ENCODE results near the gene THPO. TPM values are rescaled to one million over a fixed set of nuclear protein-coding genes. Genes with fewer than 3 reads are reported as not detected.

The THPO gene
- total and polyA plus RNA-seq, 2 donors (not counting 1 experiment from before 2014, with no cell fraction given) = not detected

- Mint-ChIP-seq H3K4me1 (no peaks in the 10 kb centered on the region), H3K4me3 (no peak overlapping the region), H3K9me3 (ENCODE audit: insufficient read depth) (no peaks in the 10 kb centered on the region), H3K27me3 (peaks cover 16% of the 10 kb centered on the region), H3K27ac (no peak overlapping the region)
- DNase-seq (no peak), ATAC-seq (ENCODE audit: low read depth) (no peak)
- POLR2A ChIA-PET = no interaction called here
- CTCF ChIA-PET = interaction anchor here (1.1 kb wide), 1 partner anchor 90 kb away, joined by 4 read pairs; no protein-coding TSS in a partner anchor
- Histone ChIP-seq H2AFZ (ENCODE audit: insufficient read depth, low read depth, low read length, poor library complexity, severe bottlenecking) (no peak overlapping the region), H4K20me1 (ENCODE audit: control insufficient read depth, insufficient read depth, low read length, poor library complexity, severe bottlenecking) (no peaks in the 10 kb centered on the region), H3K9me3 (ENCODE audit: control extremely low read depth in 1 of 3, control insufficient read depth in 2 of 3, insufficient read depth in 1 of 3, low read length in 2 of 3) (no peaks in the 10 kb centered on the region), H3K27me3 (replicated peaks in 1 of 4; ENCODE audit: control extremely low read depth in 1 of 4, control insufficient read depth in 3 of 4, insufficient read depth in 4 of 4, low read length in 3 of 4) (peaks cover 0 to 3% (median 0%) of the 10 kb centered on the region in 4 experiments), H3K9ac (ENCODE audit: low read length) (no peak overlapping the region), H3K4me1 (ENCODE audit: control insufficient read depth in 2 of 2, insufficient read depth in 2 of 2, low read length in 2 of 2) (no peaks in the 10 kb centered on the region), H3K4me3 (ENCODE audit: control extremely low read depth in 1 of 5, extremely low read depth in 1 of 5, insufficient read depth in 1 of 5, low read depth in 2 of 5, low read length in 4 of 5) (no peak overlapping the region), H3K79me2 (ENCODE audit: control insufficient read depth, insufficient read depth, low read length) (no peaks in the 10 kb centered on the region), H3K4me2 (replicated peaks; ENCODE audit: low read depth, low read length, poor library complexity, severe bottlenecking) (no peak overlapping the region), H3K27ac (ENCODE audit: low read length in 2 of 2) (no peak overlapping the region), H3K36me3 (replicated peaks in 1 of 2; ENCODE audit: control extremely low read depth in 1 of 2, control insufficient read depth in 1 of 2, extremely low read depth in 1 of 2, insufficient read depth in 2 of 2, low read length in 1 of 2) (no peaks in the 10 kb centered on the region)
- 100% methylated on average over 3 of the region's 3 CpGs for WGBS (ENCODE audit: insufficient coverage)
- intact Hi-C loops (cut with micrococcal nuclease) = no loop called here
- no peak for TF ChIP-seq CTCF (IDR thresholded peaks at IDR 0.05)
- no peak for TF ChIP-seq EZH2 (IDR thresholded peaks at IDR 0.05; ENCODE audit: borderline replicate concordance, insufficient read depth, low read depth, low read length, poor library complexity, severe bottlenecking)
Measured at GRCh38 chr3:184423561-184423960, 45.6 kb upstream of the THPO start.

DNA sequence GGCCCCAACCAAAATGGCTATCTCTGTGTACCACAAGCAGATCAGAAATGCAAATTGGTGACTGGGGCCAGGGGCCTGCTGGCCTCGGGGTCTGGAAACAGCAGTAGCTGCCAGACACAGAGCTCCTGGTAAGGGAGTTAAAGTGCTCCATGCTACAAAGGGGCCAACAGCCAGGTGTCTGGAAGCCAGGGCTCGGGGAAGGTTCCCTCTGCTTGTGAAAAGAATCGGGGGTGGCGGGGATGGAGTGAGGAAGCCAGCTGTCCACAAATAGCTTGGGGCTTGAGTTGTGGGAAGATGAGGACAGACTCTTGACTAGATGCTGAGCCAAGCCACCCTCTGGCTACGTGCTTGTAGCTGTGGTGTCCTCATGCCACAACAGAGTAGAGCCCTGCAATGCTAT lies 41.2 kb upstream of the THPO start:
- intact Hi-C loops (cut with micrococcal nuclease) = no loop called here
- CTCF ChIA-PET = interaction anchor here (0.8 to 2.2 kb wide), 4 partner anchors 38 to 122 kb away, joined by 3 to 6 read pairs (median 4); no protein-coding TSS in a partner anchor
- no peaks in the 10 kb centered on the region for H3K36me3 ChIP-seq (replicated peaks in 1 of 2; ENCODE audit: control extremely low read depth in 1 of 2, control insufficient read depth in 1 of 2, extremely low read depth in 1 of 2, insufficient read depth in 2 of 2, low read length in 1 of 2)

More for the DNA sequence above, 41.2 kb upstream of the THPO start:
- Mint-ChIP-seq H3K4me3 (no peak overlapping the region), H3K27ac (no peak overlapping the region), H3K27me3 (no peaks in the 10 kb centered on the region), H3K9me3 (ENCODE audit: insufficient read depth) (no peaks in the 10 kb centered on the region), H3K4me1 (no peaks in the 10 kb centered on the region)
- ATAC-seq (ENCODE audit: low read depth) = no peak
- H3K4me1 ChIP-seq (ENCODE audit: control insufficient read depth in 2 of 2, insufficient read depth in 2 of 2, low read length in 2 of 2) = no peaks in the 10 kb centered on the region
- no peak overlapping the region for H2AFZ ChIP-seq (ENCODE audit: insufficient read depth, low read depth, low read length, poor library complexity, severe bottlenecking)
- no peak for DNase-seq
- no peak overlapping the region for H3K9ac ChIP-seq (ENCODE audit: low read length)
- no peak overlapping the region for H3K27ac ChIP-seq (ENCODE audit: low read length in 2 of 2)
- POLR2A ChIA-PET = no interaction called here
- H4K20me1 ChIP-seq (ENCODE audit: control insufficient read depth, insufficient read depth, low read length, poor library complexity, severe bottlenecking) = no peaks in the 10 kb centered on the region
- H3K27me3 ChIP-seq (replicated peaks in 1 of 4; ENCODE audit: control extremely low read depth in 1 of 4, control insufficient read depth in 3 of 4, insufficient read depth in 4 of 4, low read length in 3 of 4) = no peaks in the 10 kb centered on the region
- H3K79me2 ChIP-seq (ENCODE audit: control insufficient read depth, insufficient read depth, low read length) = no peaks in the 10 kb centered on the region
- no peak overlapping the region for H3K4me2 ChIP-seq (replicated peaks; ENCODE audit: low read depth, low read length, poor library complexity, severe bottlenecking)
- 84% methylated on average over 5 of the region's 5 CpGs for WGBS (ENCODE audit: insufficient coverage)
- H3K9me3 ChIP-seq (ENCODE audit: control extremely low read depth in 1 of 3, control insufficient read depth in 2 of 3, insufficient read depth in 1 of 3, low read length in 2 of 3) = no peaks in the 10 kb centered on the region
- TF ChIP-seq CTCF (IDR thresholded peaks at IDR 0.05) (no peak), EZH2 (IDR thresholded peaks at IDR 0.05; ENCODE audit: borderline replicate concordance, insufficient read depth, low read depth, low read length, poor library complexity, severe bottlenecking) (no peak)
- no peak overlapping the region for H3K4me3 ChIP-seq (ENCODE audit: control extremely low read depth in 1 of 5, extremely low read depth in 1 of 5, insufficient read depth in 1 of 5, low read depth in 2 of 5, low read length in 4 of 5)
